T-helper 17 cell (primary cell): ENCODE data around the gene RGP1. TPM values are rescaled to one million over a fixed set of nuclear protein-coding genes. Genes with fewer than 3 reads are reported as not detected.

ENCODE experiments used
- ATAC-seq: fragments of 150-1000 bp; cut with Tn5 transposase; 2 replicates; pipeline ENCODE4 v1.10.0; 2021; ENCODE audit warnings: mild to moderate bottlenecking, moderate library complexity
- DNase-seq, 3 donors: peaks; one replicate each; pipeline versions ENCODE4 v3.0.0 to v3.0.0-alpha.2; 2020 to 2021
- H3K9me3 ChIP-seq: one replicate; pipeline ENCODE4 v1.7.0; 2013; ENCODE audit warnings: low read length, mild to moderate bottlenecking; ENCODE audit not compliant: control insufficient read depth, poor library complexity, severe bottlenecking
- H3K27ac Mint-ChIP-seq: one replicate; pipeline ENCODE4 v1.8.0; 2022; ENCODE audit warnings: mild to moderate bottlenecking, moderate library complexity, mixed read lengths
- H3K27me3 Mint-ChIP-seq: one replicate; pipeline ENCODE4 v1.8.0; 2022; ENCODE audit warnings: mixed read lengths
- H3K36me3 Mint-ChIP-seq: one replicate; pipeline ENCODE4 v1.8.0; 2022; ENCODE audit warnings: low read depth, mixed read lengths
- H3K4me1 Mint-ChIP-seq: one replicate; pipeline ENCODE4 v1.8.0; 2022; ENCODE audit warnings: mild to moderate bottlenecking, mixed read lengths
- H3K4me3 Mint-ChIP-seq: one replicate; pipeline ENCODE4 v1.8.0; 2022; ENCODE audit warnings: mild to moderate bottlenecking, moderate library complexity, mixed read lengths
- total RNA-seq, 4 donors: library from RNA in 2 of 4; stranded (reverse) in 2 of 4; gene quantifications; one replicate each; pipeline ENCODE4 v1.2.3 and lab custom pipeline; 2022 to 2026

The RGP1 gene
- total RNA-seq = 10 to 100 TPM; 25.5 to 26.5 TPM
- 40.7 to 73.6 reads per million in 2 donors for total RNA-seq (lab: John Stamatoyannopoulos, UW)

GRCh38 chr9:35748858-35749514 is at the start of gene RGP1, which contains the start of gene GBA2:
TSS of gene RGP1 (plus strand) at chr9:35749287. CDS start at chr9:35749756, 469 bp downstream.
TSS of gene GBA2 (minus strand) at chr9:35749228. CDS start at chr9:35748704, 524 bp downstream.
- peaks cover 47% of the 10 kb centered on the region for H3K4me1 Mint-ChIP-seq
- peak; percentile 39 to 58 (median 56) for DNase-seq
- H3K9me3 ChIP-seq = no peaks in the 10 kb centered on the region
- H3K27ac Mint-ChIP-seq = peak within 1 kb of the TSS; percentile 94
- H3K27me3 Mint-ChIP-seq = no peaks in the 10 kb centered on the region
- peak within 1 kb of the TSS; percentile 98 for H3K4me3 Mint-ChIP-seq
- peaks cover 14% of the 10 kb centered on the region for H3K36me3 Mint-ChIP-seq
- peak; percentile 79 for ATAC-seq

GRCh38 chr9:35700031-35700430 is 49.1 kb upstream of the RGP1 start:
- DNase-seq (no peak), ATAC-seq (no peak)
- Mint-ChIP-seq H3K36me3 (peaks cover 9% of the 10 kb centered on the region), H3K27ac (no peak overlapping the region), H3K4me3 (no peak overlapping the region), H3K4me1 (peaks cover 13% of the 10 kb centered on the region), H3K27me3 (no peaks in the 10 kb centered on the region)
- H3K9me3 ChIP-seq = no peaks in the 10 kb centered on the region

- Mint-ChIP-seq H3K36me3 (peaks cover 9% of the 10 kb centered on the region), H3K27me3 (no peaks in the 10 kb centered on the region), H3K27ac (no peak overlapping the region), H3K4me3 (no peak overlapping the region), H3K4me1 (peaks cover 13% of the 10 kb centered on the region)
- DNase-seq (no peak), ATAC-seq (no peak)
- H3K9me3 ChIP-seq = no peaks in the 10 kb centered on the region
These were observed 48.1 kb upstream of the RGP1 start for GRCh38 chr9:35700942-35701341.

- no peaks in the 10 kb centered on the region for H3K9me3 ChIP-seq
- DNase-seq = no peak
- H3K36me3 Mint-ChIP-seq = peaks cover 13% of the 10 kb centered on the region
- H3K4me1 Mint-ChIP-seq = peaks cover 6% of the 10 kb centered on the region
- H3K27ac Mint-ChIP-seq = no peak overlapping the region
- ATAC-seq = no peak
- H3K4me3 Mint-ChIP-seq = no peak overlapping the region
- H3K27me3 Mint-ChIP-seq = no peaks in the 10 kb centered on the region
These were observed 46.4 kb upstream of the RGP1 start for GRCh38 chr9:35702696-35703095.

- no peak for ATAC-seq
- Mint-ChIP-seq H3K4me1 (peaks cover 10% of the 10 kb centered on the region), H3K36me3 (peaks cover 14% of the 10 kb centered on the region), H3K4me3 (no peak overlapping the region), H3K27me3 (no peaks in the 10 kb centered on the region), H3K27ac (no peak overlapping the region)
- H3K9me3 ChIP-seq = no peaks in the 10 kb centered on the region
- no peak for DNase-seq
These were observed 45.0 kb upstream of the RGP1 start for GRCh38 chr9:35703906-35704672.

- no peaks in the 10 kb centered on the region for H3K9me3 ChIP-seq
- ATAC-seq (no peak), DNase-seq (no peak)
- peaks cover 14% of the 10 kb centered on the region for H3K36me3 Mint-ChIP-seq
- peak overlapping the region; percentile 24 for H3K27ac Mint-ChIP-seq
- no peak overlapping the region for H3K4me3 Mint-ChIP-seq
- peaks cover 10% of the 10 kb centered on the region for H3K4me1 Mint-ChIP-seq
- H3K27me3 Mint-ChIP-seq = no peaks in the 10 kb centered on the region
These were observed 43.7 kb upstream of the RGP1 start for GRCh38 chr9:35705372-35705771.

- Mint-ChIP-seq H3K27me3 (no peaks in the 10 kb centered on the region), H3K4me3 (no peak overlapping the region), H3K4me1 (peaks cover 10% of the 10 kb centered on the region), H3K36me3 (peaks cover 14% of the 10 kb centered on the region), H3K27ac (peak overlapping the region; percentile 24)
- DNase-seq = no peak
- no peak for ATAC-seq
- no peaks in the 10 kb centered on the region for H3K9me3 ChIP-seq
These were observed 43.2 kb upstream of the RGP1 start for GRCh38 chr9:35705836-35706430.

GRCh38 chr9:35706951-35707350 is 42.1 kb upstream of the RGP1 start:
- Mint-ChIP-seq H3K4me1 (peaks cover 12% of the 10 kb centered on the region), H3K27me3 (no peaks in the 10 kb centered on the region), H3K4me3 (no peak overlapping the region), H3K36me3 (peaks cover 14% of the 10 kb centered on the region), H3K27ac (peak overlapping the region; percentile 77)
- ATAC-seq (no peak), DNase-seq (no peak)
- H3K9me3 ChIP-seq = no peaks in the 10 kb centered on the region

- Mint-ChIP-seq H3K27ac (peak overlapping the region; percentile 77), H3K4me1 (peaks cover 12% of the 10 kb centered on the region), H3K27me3 (no peaks in the 10 kb centered on the region), H3K4me3 (no peak overlapping the region), H3K36me3 (peaks cover 9% of the 10 kb centered on the region)
- ATAC-seq = no peak
- no peaks in the 10 kb centered on the region for H3K9me3 ChIP-seq
- DNase-seq = no peak
These were observed 40.9 kb upstream of the RGP1 start for GRCh38 chr9:35708146-35708545.

- ATAC-seq = no peak
- Mint-ChIP-seq H3K36me3 (peaks cover 15% of the 10 kb centered on the region), H3K27ac (peak overlapping the region; percentile 65)
These were observed 38.1 kb upstream of the RGP1 start for GRCh38 chr9:35710818-35711500.

GRCh38 chr9:35711501-35712428 is 37.3 kb upstream of the RGP1 start:
- no peaks in the 10 kb centered on the region for H3K9me3 ChIP-seq
- DNase-seq (no peak), ATAC-seq (no peak)
- peaks cover 15% of the 10 kb centered on the region for H3K4me1 Mint-ChIP-seq
- H3K27me3 Mint-ChIP-seq = no peaks in the 10 kb centered on the region
- peaks cover 20% of the 10 kb centered on the region for H3K36me3 Mint-ChIP-seq
- H3K4me3 Mint-ChIP-seq = no peak overlapping the region
- H3K27ac Mint-ChIP-seq = peak overlapping the region; percentile 65

More at GRCh38 chr9:35710818-35711500, 38.1 kb upstream of the RGP1 start:
- peaks cover 15% of the 10 kb centered on the region for H3K4me1 Mint-ChIP-seq
- no peak overlapping the region for H3K4me3 Mint-ChIP-seq
- no peaks in the 10 kb centered on the region for H3K27me3 Mint-ChIP-seq
- DNase-seq = no peak
- no peaks in the 10 kb centered on the region for H3K9me3 ChIP-seq

- Mint-ChIP-seq H3K4me3 (no peak overlapping the region), H3K27me3 (no peaks in the 10 kb centered on the region), H3K4me1 (peaks cover 11% of the 10 kb centered on the region), H3K36me3 (peaks cover 12% of the 10 kb centered on the region), H3K27ac (peak overlapping the region; percentile 79)
- DNase-seq (no peak), ATAC-seq (no peak)
- H3K9me3 ChIP-seq = no peaks in the 10 kb centered on the region
These were observed 36.2 kb upstream of the RGP1 start for GRCh38 chr9:35712762-35713400.
